Prostate gland (tissue), 2 donors: ENCODE measurements around the gene CKAP5. TPM values are rescaled to one million over a fixed set of nuclear protein-coding genes. Genes with fewer than 3 reads are reported as not detected.
"Not testable (repeated sequence)": the region's sequence is repeated elsewhere in the genome, so short reads cannot be mapped to it uniquely, and the experiment has no call there.

Experiments used
- DNase-seq: peaks from one replicate; pipeline ENCODE4 v3.0.0-alpha.2; 2019; ENCODE audit warnings: low spot score
- H3K27ac ChIP-seq, 2 donors: fragments of 200-600 bp; sonication (generic); 2 replicates each; pipeline ENCODE4 v1.5.1; 2017 to 2019
- H3K27me3 ChIP-seq: fragments of 200-600 bp; sonication (generic); replicated peaks from 2 replicates; pipeline ENCODE4 v1.5.1; 2019; ENCODE audit not compliant: insufficient read depth
- H3K36me3 ChIP-seq, 2 donors: fragments of 200-600 bp; sonication (generic); 1 replicate in 1 of 2; 2 replicates in 1 of 2; pipeline versions ENCODE4 v1.5.1 to v1.8.1; 2017 to 2019
- H3K4me1 ChIP-seq: fragments of 200-600 bp; sonication (generic); replicated peaks from 2 replicates; pipeline ENCODE4 v1.5.1; 2019
- H3K4me3 ChIP-seq, 2 donors: fragments of 200-600 bp; sonication (generic); 2 replicates each; pipeline ENCODE4 v1.5.1; 2017 to 2019
- H3K9me3 ChIP-seq: fragments of 200-600 bp; sonication (generic); 2 replicates; pipeline ENCODE4 v1.5.1; 2017
- POLR2A ChIP-seq: fragments of 450-650 bp; IDR thresholded peaks from one replicate; pipeline ENCODE4 v1.6.1; 2016; ENCODE audit warnings: antibody characterized with exemption, mild to moderate bottlenecking
- POLR2AphosphoS5 ChIP-seq: sonication (generic); formaldehyde crosslinking; IDR thresholded peaks from one replicate; pipeline ENCODE4 v1.6.1; 2017; ENCODE audit warnings: antibody characterized with exemption
- WGBS: methylation state at CpG from one replicate; pipeline ENCODE4 v1.1.5; 2018; 5-methylcytosine and 5-hydroxymethylcytosine counted together
- intact Hi-C: fragments of 100-400 bp; cut with DNase I; formaldehyde crosslinking; loops from one replicate; pipeline ENCODE4 v1.14.2; 2022
- total RNA-seq, 2 donors: library from RNA; depleted of rRNA; stranded (reverse); fragments of >200 nt; gene quantifications; one replicate each; pipeline ENCODE4 v1.1.0, GENCODE V29; 2016
- TF ChIP-seq, protein P1 (sequence below), 4 experiments: fragments of 200-600 bp in 2 of 4; fragments of 450-650 bp in 2 of 4; sonication (generic) in 2 of 4; IDR thresholded peaks; 1 replicate in 3 of 4; 2 replicates in 1 of 4; pipeline ENCODE4 v1.5.1; 2016 to 2019; ENCODE audit warnings: antibody characterized with exemption in 4 of 4, mild to moderate bottlenecking in 2 of 4, moderate library complexity in 2 of 4

Gene CKAP5
- total RNA-seq, 2 donors from 2014 or later, result 31.6 to 58.8 TPM

GRCh38 chr11:46711303-46711702 is 134.8 kb downstream of the CKAP5 start:
- H3K27ac ChIP-seq, result peak overlapping the region; percentile 55 to 63
- H3K4me1 ChIP-seq, result no peaks in the 10 kb centered on the region
- DNase-seq, result no peak
- TF ChIP-seq POLR2A, result no peak
- TF ChIP-seq, protein P1, sequence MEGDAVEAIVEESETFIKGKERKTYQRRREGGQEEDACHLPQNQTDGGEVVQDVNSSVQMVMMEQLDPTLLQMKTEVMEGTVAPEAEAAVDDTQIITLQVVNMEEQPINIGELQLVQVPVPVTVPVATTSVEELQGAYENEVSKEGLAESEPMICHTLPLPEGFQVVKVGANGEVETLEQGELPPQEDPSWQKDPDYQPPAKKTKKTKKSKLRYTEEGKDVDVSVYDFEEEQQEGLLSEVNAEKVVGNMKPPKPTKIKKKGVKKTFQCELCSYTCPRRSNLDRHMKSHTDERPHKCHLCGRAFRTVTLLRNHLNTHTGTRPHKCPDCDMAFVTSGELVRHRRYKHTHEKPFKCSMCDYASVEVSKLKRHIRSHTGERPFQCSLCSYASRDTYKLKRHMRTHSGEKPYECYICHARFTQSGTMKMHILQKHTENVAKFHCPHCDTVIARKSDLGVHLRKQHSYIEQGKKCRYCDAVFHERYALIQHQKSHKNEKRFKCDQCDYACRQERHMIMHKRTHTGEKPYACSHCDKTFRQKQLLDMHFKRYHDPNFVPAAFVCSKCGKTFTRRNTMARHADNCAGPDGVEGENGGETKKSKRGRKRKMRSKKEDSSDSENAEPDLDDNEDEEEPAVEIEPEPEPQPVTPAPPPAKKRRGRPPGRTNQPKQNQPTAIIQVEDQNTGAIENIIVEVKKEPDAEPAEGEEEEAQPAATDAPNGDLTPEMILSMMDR (IDR thresholded peaks at IDR 0.05), result no peak
- TF ChIP-seq POLR2AphosphoS5, result no peak
- WGBS, result 70% methylated on average over 5 of the region's 5 CpGs
- H3K36me3 ChIP-seq, result peaks cover 0 to 2% of the 10 kb centered on the region in 2 donors
- H3K9me3 ChIP-seq, result no peaks in the 10 kb centered on the region
- intact Hi-C loops, result no loop called here
- H3K27me3 ChIP-seq, result no peaks in the 10 kb centered on the region
- no peak overlapping the region for H3K4me3 ChIP-seq

DNA sequence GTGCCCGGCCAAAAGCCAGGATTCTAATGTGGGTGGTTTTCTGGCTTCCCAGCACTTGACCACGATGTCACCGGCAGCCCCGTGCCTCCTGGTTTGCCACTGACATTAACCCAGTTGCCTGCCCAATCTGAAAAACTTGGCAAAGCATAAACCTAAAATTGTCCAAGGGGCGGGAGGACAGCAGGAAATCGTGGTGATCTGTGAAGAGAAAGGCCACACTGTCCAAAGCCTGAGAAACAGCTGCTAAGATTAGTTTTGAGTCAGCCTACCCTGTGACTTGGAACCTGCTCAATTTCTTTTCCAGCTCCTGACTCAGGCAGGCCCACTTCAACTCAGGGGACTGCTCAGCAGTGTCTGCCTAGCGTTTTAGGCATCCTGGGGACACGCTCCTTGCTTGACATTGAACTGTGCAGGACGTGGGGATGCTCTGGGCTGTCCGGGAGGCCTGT is 135.2 kb downstream of the CKAP5 start:
- intact Hi-C loops, result no loop called here
- Histone ChIP-seq H3K9me3 (no peaks in the 10 kb centered on the region), H3K27me3 (no peaks in the 10 kb centered on the region), H3K4me3 (no peak overlapping the region), H3K36me3 (peaks cover 0 to 6% of the 10 kb centered on the region in 2 donors), H3K4me1 (no peaks in the 10 kb centered on the region), H3K27ac (peak overlapping the region; percentile 55 to 63)
- TF ChIP-seq, protein P1 (IDR thresholded peaks at IDR 0.05), result no peak
- peak; percentile 28 for TF ChIP-seq POLR2AphosphoS5
- no peak for DNase-seq
- 59% methylated on average over 10 of the region's 10 CpGs for WGBS

GRCh38 chr11:46709351-46709750 is 136.7 kb downstream of the CKAP5 start:
- 92% methylated on average over 9 of the region's 9 CpGs for WGBS
- H3K27ac ChIP-seq, H3K4me3 ChIP-seq, DNase-seq, H3K27me3 ChIP-seq, H3K9me3 ChIP-seq, intact Hi-C loops, H3K4me1 ChIP-seq: not testable (repeated sequence)
- H3K36me3 ChIP-seq, result peaks cover 5 to 21% of the 10 kb centered on the region in 2 donors

DNA sequence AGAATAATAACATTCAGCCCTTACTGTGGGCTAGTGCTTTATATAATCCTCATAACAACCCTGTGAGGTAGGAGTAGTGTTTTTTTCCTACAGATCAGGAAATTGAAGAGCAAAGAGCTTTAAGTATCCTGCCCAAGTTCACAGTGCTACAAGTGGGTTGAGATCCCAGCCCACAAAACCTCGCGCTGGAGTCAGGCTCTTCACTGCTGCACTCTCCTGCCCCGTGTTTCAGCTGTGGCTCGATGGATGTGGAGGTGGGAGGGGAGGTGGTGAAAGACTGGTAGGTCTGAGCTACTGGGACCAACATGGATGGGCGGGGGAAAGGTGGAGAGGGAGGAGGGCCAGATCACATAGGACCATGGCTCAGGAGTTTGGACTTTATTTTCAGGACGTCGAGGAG is 139.2 kb downstream of the CKAP5 start:
- intact Hi-C loops, result no loop called here
- H3K4me3 ChIP-seq, result no peak overlapping the region
- no peaks in the 10 kb centered on the region for H3K9me3 ChIP-seq
- no peak overlapping the region for H3K27ac ChIP-seq
- no peaks in the 10 kb centered on the region for H3K27me3 ChIP-seq
- 94% methylated on average over 7 of the region's 7 CpGs for WGBS
- H3K4me1 ChIP-seq, result no peaks in the 10 kb centered on the region
- TF ChIP-seq, protein P1 (IDR thresholded peaks at IDR 0.05), result no peak
- TF ChIP-seq POLR2AphosphoS5 (no peak), POLR2A (no peak)
- H3K36me3 ChIP-seq, result peaks cover 5 to 36% of the 10 kb centered on the region in 2 donors
- no peak for DNase-seq

DNA sequence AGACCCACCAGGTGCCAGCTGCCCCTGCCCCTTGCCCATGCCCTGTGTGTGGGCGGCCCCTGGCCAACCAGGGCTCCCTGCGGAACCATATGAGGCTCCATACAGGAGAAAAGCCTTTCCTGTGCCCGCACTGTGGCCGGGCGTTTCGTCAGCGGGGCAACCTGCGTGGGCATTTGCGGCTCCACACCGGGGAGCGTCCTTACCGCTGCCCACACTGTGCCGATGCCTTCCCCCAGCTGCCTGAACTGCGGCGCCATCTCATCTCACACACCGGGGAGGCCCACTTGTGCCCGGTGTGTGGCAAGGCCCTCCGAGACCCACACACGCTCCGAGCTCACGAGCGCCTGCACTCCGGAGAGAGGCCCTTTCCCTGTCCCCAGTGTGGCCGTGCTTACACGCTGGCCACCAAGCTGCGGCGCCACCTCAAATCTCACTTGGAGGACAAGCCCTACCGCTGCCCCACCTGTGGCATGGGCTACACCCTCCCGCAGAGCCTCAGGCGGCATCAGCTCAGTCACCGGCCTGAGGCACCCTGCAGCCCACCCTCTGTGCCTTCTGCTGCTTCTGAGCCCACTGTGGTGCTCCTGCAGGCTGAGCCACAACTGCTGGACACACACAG is 140.9 kb downstream of the CKAP5 start:
- DNase-seq, result no peak
- Histone ChIP-seq H3K27ac (no peak overlapping the region), H3K27me3 (no peaks in the 10 kb centered on the region), H3K4me3 (no peak overlapping the region), H3K9me3 (no peaks in the 10 kb centered on the region), H3K4me1 (no peaks in the 10 kb centered on the region), H3K36me3 (peaks cover 5 to 36% of the 10 kb centered on the region in 2 donors)
- 95% methylated on average over 29 of the region's 31 CpGs for WGBS
- intact Hi-C loops, result no loop called here
- TF ChIP-seq POLR2AphosphoS5, result no peak
- TF ChIP-seq POLR2A, result no peak
- TF ChIP-seq, protein P1 (IDR thresholded peaks at IDR 0.05), result no peak
